ENCODE results near the gene MCUB.

MCUB gene

DNA sequence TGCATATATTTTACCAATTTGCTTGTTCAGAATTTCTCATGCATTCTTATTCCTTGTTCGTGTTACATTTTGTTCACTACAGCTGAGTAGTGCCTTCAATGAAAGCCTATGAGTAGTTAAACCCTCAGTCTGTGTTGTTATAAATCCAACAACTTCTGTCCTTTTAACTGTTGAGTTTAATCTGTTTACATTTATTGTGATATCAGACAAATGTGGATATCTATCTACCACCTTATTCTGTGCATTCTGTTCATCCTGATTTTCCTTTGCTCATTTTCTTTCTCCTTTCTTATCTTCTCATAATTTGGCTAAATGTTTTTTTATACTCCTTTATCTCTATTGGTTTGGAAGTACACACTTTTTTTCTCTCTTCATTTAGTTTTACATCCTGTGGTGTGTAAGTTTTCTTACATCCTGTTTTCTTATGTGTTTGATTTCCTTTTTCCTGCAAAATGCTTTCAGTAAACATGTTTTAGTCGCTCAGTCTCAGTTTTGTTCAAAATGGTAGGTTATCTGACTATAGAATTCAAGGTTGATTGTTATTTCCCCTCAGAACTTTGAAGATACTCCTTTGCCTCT lies 89.0 kb downstream of the MCUB start:
- no peak for ATAC-seq (replicated peaks; ENCODE audit: extremely low read depth, poor library complexity, severe bottlenecking)
- Mint-ChIP-seq H3K27me3 (no peaks in the 10 kb centered on the region), H3K9me3 (peaks cover 11% of the 10 kb centered on the region), H3K4me3 (peak overlapping the region; percentile 56), H3K36me3 (ENCODE audit: insufficient read depth) (peaks cover 6% of the 10 kb centered on the region), H3K27ac (ENCODE audit: low read depth) (peak overlapping the region; percentile 93), H3K4me1 (peaks cover 34% of the 10 kb centered on the region)
- no peak for DNase-seq (ENCODE audit: low spot score in 2 of 2)

- DNase-seq (ENCODE audit: low spot score in 2 of 2): no peak
Observed at GRCh38 chr4:109649872-109650271, 89.8 kb downstream of the MCUB start.

DNA sequence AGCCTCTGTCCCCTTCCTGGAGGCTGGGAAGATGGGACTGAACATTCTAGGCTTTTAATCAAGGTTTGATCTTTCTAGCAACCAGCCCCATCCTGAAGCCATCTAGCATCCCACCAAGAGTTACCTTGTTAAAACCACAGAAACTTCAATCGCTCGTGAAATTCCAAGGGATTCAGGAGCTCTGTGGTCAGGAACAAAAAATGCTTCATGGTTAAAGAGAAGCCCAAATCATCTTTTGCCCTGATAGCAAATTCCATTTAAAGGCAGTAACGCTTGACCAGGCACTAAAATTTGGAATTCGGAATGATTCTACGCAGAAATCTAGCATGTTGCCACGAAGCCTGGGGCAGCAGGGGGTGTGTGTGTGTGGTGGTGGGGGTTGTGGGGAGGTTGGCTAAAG lies 95.3 kb downstream of the MCUB start:
- no peak overlapping the region for H3K4me3 Mint-ChIP-seq
- DNase-seq (ENCODE audit: low spot score in 2 of 2) (no peak), ATAC-seq (replicated peaks; ENCODE audit: extremely low read depth, poor library complexity, severe bottlenecking) (no peak)
- peaks cover 15% of the 10 kb centered on the region for H3K36me3 Mint-ChIP-seq (ENCODE audit: insufficient read depth)
- no peak overlapping the region for H3K27ac Mint-ChIP-seq (ENCODE audit: low read depth)
- H3K27me3 Mint-ChIP-seq: no peaks in the 10 kb centered on the region
- H3K4me1 Mint-ChIP-seq: peaks cover 30% of the 10 kb centered on the region
- peaks cover 5% of the 10 kb centered on the region for H3K9me3 Mint-ChIP-seq

More at GRCh38 chr4:109649872-109650271, 89.8 kb downstream of the MCUB start:
- Mint-ChIP-seq H3K36me3 (ENCODE audit: insufficient read depth) (peaks cover 8% of the 10 kb centered on the region), H3K4me1 (peaks cover 38% of the 10 kb centered on the region), H3K4me3 (no peak overlapping the region), H3K27ac (ENCODE audit: low read depth) (peak overlapping the region; percentile 93), H3K27me3 (no peaks in the 10 kb centered on the region), H3K9me3 (peaks cover 11% of the 10 kb centered on the region)
- no peak for ATAC-seq (replicated peaks; ENCODE audit: extremely low read depth, poor library complexity, severe bottlenecking)

DNA sequence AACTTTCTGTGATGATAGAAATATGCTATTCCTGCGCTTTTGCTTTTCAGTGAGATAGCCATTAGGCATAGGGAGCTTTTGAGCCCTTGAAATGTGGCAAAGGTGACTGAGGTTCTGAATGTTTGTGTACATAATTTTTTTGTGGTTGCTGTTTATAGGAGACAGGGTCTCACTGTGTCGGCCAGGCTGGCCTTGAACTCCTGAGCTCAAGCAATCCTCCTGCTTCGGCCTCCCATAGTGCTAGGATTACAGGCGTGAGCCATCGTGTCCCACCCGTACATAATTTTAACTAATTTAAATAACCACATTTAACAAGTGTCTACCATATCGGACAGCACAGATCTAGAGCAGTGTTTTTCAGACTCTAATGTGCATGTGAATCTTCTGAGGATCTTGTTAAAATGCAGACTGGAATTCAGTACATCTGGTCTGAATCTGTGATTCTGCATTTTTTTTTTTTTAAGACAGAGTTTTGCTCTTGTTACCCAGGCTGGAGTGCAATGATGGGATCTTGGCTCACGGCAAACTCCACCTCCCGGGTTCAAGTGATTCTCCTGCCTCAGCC lies 97.9 kb downstream of the MCUB start:
- DNase-seq (ENCODE audit: low spot score in 2 of 2): no peak
- H3K36me3 Mint-ChIP-seq (ENCODE audit: insufficient read depth): peaks cover 23% of the 10 kb centered on the region
- no peak for ATAC-seq (replicated peaks; ENCODE audit: extremely low read depth, poor library complexity, severe bottlenecking)
- H3K27me3 Mint-ChIP-seq: no peaks in the 10 kb centered on the region
- H3K4me3 Mint-ChIP-seq: no peak overlapping the region
- H3K9me3 Mint-ChIP-seq: no peaks in the 10 kb centered on the region
- no peak overlapping the region for H3K27ac Mint-ChIP-seq (ENCODE audit: low read depth)
- peaks cover 14% of the 10 kb centered on the region for H3K4me1 Mint-ChIP-seq

DNA sequence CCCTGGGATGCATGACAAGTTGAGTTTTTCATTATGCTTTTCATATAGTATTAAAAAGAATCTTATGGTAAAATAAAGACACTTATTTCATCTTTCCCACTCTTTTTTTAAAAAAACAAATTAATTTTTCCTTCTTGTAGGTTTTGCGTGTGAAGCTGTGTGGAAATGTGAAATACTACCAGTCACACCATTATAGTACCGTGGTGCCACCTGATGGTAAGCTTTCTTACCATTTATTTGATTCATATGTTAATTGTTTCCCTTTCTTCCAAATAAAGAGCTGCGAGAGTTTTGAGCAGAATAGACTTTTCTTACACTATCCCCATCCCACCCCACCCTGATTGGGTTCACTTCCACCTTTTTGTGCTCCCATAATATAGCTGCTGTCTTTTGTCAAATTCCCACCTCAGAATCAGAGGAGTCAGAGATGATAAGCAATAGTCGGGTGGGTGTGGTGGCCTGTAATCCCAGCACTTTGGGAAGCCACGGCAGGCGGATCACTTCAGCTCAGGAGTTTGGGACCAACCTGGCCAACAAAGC lies 98.9 kb downstream of the MCUB start:
- H3K36me3 Mint-ChIP-seq (ENCODE audit: insufficient read depth): peaks cover 26% of the 10 kb centered on the region
- ATAC-seq (replicated peaks; ENCODE audit: extremely low read depth, poor library complexity, severe bottlenecking) (no peak), DNase-seq (ENCODE audit: low spot score in 2 of 2) (no peak)
- H3K9me3 Mint-ChIP-seq: no peaks in the 10 kb centered on the region
- H3K4me1 Mint-ChIP-seq: peaks cover 14% of the 10 kb centered on the region
- H3K4me3 Mint-ChIP-seq: no peak overlapping the region
- no peaks in the 10 kb centered on the region for H3K27me3 Mint-ChIP-seq
- H3K27ac Mint-ChIP-seq (ENCODE audit: low read depth): no peak overlapping the region

DNA sequence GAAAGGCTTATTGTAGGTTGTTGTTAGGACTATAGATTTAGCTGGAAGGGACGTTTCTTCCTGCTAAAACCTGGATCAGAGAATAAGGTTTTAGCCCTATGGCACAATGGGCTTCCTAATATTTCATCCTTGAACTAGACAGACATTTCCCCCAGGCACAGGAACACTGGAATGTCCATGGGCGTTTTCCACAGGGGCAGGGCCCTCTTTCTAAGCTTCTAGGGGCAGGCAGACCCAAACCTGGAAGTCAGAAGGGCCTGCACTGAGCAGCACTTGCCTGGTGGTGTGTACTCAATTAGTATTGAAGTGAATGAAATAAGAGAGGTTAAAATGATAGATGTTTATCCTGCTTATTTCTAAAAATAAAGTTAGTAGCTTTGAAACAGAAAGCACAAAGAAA lies 102.1 kb downstream of the MCUB start:
- peak overlapping the region; percentile 40 for H3K27ac Mint-ChIP-seq (ENCODE audit: low read depth)
- no peaks in the 10 kb centered on the region for H3K9me3 Mint-ChIP-seq
- H3K4me3 Mint-ChIP-seq: no peak overlapping the region
- peaks cover 18% of the 10 kb centered on the region for H3K4me1 Mint-ChIP-seq
- H3K27me3 Mint-ChIP-seq: no peaks in the 10 kb centered on the region
- ATAC-seq (replicated peaks; ENCODE audit: extremely low read depth, poor library complexity, severe bottlenecking): no peak
- no peak for DNase-seq (ENCODE audit: low spot score in 2 of 2)
- peaks cover 31% of the 10 kb centered on the region for H3K36me3 Mint-ChIP-seq (ENCODE audit: insufficient read depth)

GRCh38 chr4:109662771-109663170 lies 102.7 kb downstream of the MCUB start:
- H3K4me3 Mint-ChIP-seq: no peak overlapping the region
- ATAC-seq (replicated peaks; ENCODE audit: extremely low read depth, poor library complexity, severe bottlenecking): no peak
- H3K4me1 Mint-ChIP-seq: peaks cover 25% of the 10 kb centered on the region
- H3K9me3 Mint-ChIP-seq: no peaks in the 10 kb centered on the region
- H3K27ac Mint-ChIP-seq (ENCODE audit: low read depth): no peak overlapping the region
- no peak for DNase-seq (ENCODE audit: low spot score in 2 of 2)
- H3K36me3 Mint-ChIP-seq (ENCODE audit: insufficient read depth): peaks cover 31% of the 10 kb centered on the region
- no peaks in the 10 kb centered on the region for H3K27me3 Mint-ChIP-seq

GRCh38 chr4:109665783-109666485 lies 105.9 kb downstream of the MCUB start:
- H3K4me1 Mint-ChIP-seq: peaks cover 48% of the 10 kb centered on the region
- no peaks in the 10 kb centered on the region for H3K27me3 Mint-ChIP-seq
- H3K9me3 Mint-ChIP-seq: no peaks in the 10 kb centered on the region
- H3K27ac Mint-ChIP-seq (ENCODE audit: low read depth): peak overlapping the region; percentile 7
- peaks cover 18% of the 10 kb centered on the region for H3K36me3 Mint-ChIP-seq (ENCODE audit: insufficient read depth)
- H3K4me3 Mint-ChIP-seq: no peak overlapping the region
- no peak for DNase-seq (ENCODE audit: low spot score in 2 of 2)
- no peak for ATAC-seq (replicated peaks; ENCODE audit: extremely low read depth, poor library complexity, severe bottlenecking)

DNA sequence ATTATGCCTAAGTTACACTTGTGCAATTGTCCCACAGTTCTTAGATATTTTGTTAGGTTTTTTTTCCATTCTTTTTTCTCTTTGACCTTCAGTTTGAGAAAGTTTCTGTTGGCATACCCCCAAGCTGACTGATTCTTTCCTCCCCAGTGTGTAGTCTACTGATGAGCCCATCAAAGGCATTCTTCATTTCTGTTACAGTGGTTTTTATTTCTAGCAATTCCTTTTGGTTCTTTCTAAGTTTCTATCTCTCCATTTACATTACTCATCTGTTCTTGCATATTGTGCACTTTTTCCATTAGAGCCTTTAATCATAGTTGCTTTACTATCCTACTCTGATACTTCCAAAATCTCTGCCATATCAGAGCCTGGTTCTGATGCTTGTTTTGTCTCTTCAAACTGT lies 111.3 kb downstream of the MCUB start:
- ATAC-seq (replicated peaks; ENCODE audit: extremely low read depth, poor library complexity, severe bottlenecking) (no peak), DNase-seq (ENCODE audit: low spot score in 2 of 2) (no peak)
- H3K4me1 Mint-ChIP-seq: peaks cover 64% of the 10 kb centered on the region
- H3K27me3 Mint-ChIP-seq: no peaks in the 10 kb centered on the region
- H3K36me3 Mint-ChIP-seq (ENCODE audit: insufficient read depth): peaks cover 4% of the 10 kb centered on the region
- no peak overlapping the region for H3K4me3 Mint-ChIP-seq
- no peak overlapping the region for H3K27ac Mint-ChIP-seq (ENCODE audit: low read depth)
- H3K9me3 Mint-ChIP-seq: no peaks in the 10 kb centered on the region

DNA sequence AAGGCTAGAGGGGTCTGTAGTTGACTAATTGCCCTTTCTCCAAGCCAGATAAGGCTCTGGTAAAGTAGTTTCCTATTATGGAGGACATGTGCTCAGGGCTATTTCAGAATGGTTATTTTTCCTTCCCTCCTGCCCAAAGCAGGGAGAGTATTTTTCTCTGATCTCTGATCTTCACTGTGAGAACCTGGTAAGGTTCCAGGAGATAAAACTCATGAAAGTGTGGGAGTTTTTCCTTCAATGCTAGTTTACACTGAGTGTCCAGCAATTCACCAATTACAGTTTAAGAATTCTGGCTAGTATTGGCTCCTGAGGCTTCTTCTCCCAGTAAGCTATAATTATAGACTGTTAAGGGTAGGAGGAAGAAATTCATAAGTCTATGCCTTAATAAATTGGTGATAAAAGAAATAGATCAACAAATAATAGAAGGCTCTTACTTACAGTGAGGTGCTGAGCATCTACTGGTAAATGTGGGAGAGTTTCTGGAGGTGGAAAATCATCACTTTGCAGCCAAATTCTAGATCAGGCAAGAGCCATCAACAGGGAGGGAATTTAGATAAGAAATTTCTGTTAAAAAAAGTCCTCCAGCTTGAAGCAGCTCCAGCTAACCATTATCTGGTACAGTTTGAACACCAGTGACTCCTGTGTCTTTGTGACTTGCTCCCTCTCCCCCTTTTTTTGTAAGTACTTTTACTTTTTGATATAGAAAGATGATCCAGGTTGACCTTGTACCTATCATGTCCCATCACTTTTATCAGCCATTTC lies 112.3 kb downstream of the MCUB start:
- DNase-seq (ENCODE audit: low spot score in 2 of 2) (no peak), ATAC-seq (replicated peaks; ENCODE audit: extremely low read depth, poor library complexity, severe bottlenecking) (no peak)
- Mint-ChIP-seq H3K9me3 (no peaks in the 10 kb centered on the region), H3K27me3 (no peaks in the 10 kb centered on the region), H3K4me3 (no peak overlapping the region), H3K27ac (ENCODE audit: low read depth) (no peak overlapping the region), H3K36me3 (ENCODE audit: insufficient read depth) (peaks cover 4% of the 10 kb centered on the region), H3K4me1 (peaks cover 62% of the 10 kb centered on the region)

GRCh38 chr4:109673303-109673702 lies 113.3 kb downstream of the MCUB start:
- H3K4me1 Mint-ChIP-seq: peaks cover 53% of the 10 kb centered on the region
- no peaks in the 10 kb centered on the region for H3K27me3 Mint-ChIP-seq
- DNase-seq (ENCODE audit: low spot score in 2 of 2) (no peak), ATAC-seq (replicated peaks; ENCODE audit: extremely low read depth, poor library complexity, severe bottlenecking) (no peak)
- peaks cover 4% of the 10 kb centered on the region for H3K36me3 Mint-ChIP-seq (ENCODE audit: insufficient read depth)
- H3K4me3 Mint-ChIP-seq: no peak overlapping the region
- no peaks in the 10 kb centered on the region for H3K9me3 Mint-ChIP-seq
- H3K27ac Mint-ChIP-seq (ENCODE audit: low read depth): no peak overlapping the region

DNA sequence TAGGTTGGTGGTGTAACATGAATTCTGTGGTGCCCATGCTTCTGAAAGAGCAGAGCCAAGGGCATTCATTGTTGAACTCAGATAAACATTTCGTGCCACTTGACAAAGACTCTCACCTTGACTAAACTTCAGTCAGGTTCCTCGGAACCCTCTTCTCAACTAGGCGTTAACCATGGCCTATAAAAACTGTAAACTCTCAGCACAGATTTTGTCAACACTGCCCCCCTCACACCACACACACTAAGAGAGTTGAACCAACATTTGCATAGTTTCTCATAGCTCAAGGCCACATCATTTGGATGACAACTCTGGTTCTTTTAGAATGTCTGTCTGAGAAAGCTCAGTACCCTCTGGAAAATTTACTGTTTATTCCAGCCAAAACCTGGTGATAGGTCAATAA lies 115.1 kb downstream of the MCUB start:
- H3K36me3 Mint-ChIP-seq (ENCODE audit: insufficient read depth): peaks cover 2% of the 10 kb centered on the region

More for the DNA sequence above, 115.1 kb downstream of the MCUB start:
- DNase-seq (ENCODE audit: low spot score in 2 of 2): no peak
- H3K4me1 Mint-ChIP-seq: peaks cover 36% of the 10 kb centered on the region
- H3K4me3 Mint-ChIP-seq: no peak overlapping the region
- no peak overlapping the region for H3K27ac Mint-ChIP-seq (ENCODE audit: low read depth)
- H3K27me3 Mint-ChIP-seq: no peaks in the 10 kb centered on the region
- H3K9me3 Mint-ChIP-seq: no peaks in the 10 kb centered on the region
- no peak for ATAC-seq (replicated peaks; ENCODE audit: extremely low read depth, poor library complexity, severe bottlenecking)

Measured in central memory CD8-positive, alpha-beta T cell (primary cell).